OCI-LY7 (cell line): ENCODE results near the gene ZNF280A.

Experiments used
- EZH2phosphoT487 ChIP-seq: fragments of 200-600 bp; sonication (generic); IDR thresholded peaks from 2 replicates; pipeline ENCODE4 v1.6.1; 2018; ENCODE audit warnings: low read depth, borderline replicate concordance, mild to moderate bottlenecking, mixed run types, antibody characterized with exemption, low read length, moderate library complexity, mixed read lengths
- TF ChIP-seq, protein P1 (sequence below): fragments of 200-600 bp; sonication (generic); conservative IDR thresholded peaks from 2 replicates; pipeline ENCODE4 v1.5.1; 2014; ENCODE audit warnings: mild to moderate bottlenecking, antibody characterized with exemption, low read length, moderate library complexity, mixed read lengths

DNA sequence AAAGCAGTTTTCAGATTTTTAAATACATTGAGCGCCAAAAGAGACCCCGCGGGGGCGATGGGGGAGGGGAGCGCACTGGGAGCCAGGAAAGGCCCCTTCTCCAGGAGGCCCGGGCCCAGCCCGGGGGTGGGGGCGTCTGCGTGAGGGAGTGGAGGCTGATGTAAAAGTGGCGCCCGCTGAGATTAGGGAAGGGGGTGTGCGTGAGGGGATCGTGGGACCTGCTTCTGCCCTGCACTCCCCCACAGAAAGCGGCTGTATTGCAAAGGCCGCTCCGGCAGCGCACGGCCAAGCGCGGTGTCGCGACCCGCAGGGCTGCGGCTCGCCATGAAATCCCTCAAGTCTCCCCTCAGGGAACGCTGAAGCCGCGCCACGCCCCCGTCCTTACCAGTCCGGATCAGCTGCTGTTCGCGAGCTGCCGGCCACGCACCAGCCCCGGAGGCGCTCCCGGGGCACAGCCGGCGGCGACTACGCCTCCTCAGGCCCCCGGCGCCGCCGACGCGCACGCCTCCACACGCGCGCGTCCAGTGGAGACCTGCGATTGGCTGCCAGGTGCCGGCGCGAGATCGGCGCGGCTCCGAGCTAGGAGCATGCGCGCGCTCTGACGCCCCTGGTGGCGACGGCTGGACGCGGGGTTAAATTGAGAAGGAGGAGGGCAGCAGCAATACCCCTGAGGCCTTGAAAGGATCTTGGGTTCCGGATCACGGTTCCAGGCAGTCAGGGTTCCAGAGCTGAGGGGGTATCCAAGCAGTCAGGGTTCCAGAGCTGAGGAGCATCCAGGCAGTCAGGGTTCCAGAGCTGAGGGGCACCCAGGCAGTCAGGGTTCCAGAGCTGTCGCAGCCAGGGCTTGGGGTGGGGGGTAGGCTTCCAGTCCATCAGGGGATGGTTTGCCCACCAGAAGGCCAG lies 11.5 kb downstream of the ZNF280A start, which contains the start of gene ZNF280B:
- TF ChIP-seq, protein P1, sequence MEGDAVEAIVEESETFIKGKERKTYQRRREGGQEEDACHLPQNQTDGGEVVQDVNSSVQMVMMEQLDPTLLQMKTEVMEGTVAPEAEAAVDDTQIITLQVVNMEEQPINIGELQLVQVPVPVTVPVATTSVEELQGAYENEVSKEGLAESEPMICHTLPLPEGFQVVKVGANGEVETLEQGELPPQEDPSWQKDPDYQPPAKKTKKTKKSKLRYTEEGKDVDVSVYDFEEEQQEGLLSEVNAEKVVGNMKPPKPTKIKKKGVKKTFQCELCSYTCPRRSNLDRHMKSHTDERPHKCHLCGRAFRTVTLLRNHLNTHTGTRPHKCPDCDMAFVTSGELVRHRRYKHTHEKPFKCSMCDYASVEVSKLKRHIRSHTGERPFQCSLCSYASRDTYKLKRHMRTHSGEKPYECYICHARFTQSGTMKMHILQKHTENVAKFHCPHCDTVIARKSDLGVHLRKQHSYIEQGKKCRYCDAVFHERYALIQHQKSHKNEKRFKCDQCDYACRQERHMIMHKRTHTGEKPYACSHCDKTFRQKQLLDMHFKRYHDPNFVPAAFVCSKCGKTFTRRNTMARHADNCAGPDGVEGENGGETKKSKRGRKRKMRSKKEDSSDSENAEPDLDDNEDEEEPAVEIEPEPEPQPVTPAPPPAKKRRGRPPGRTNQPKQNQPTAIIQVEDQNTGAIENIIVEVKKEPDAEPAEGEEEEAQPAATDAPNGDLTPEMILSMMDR: peak; percentile 82
- no peak for TF ChIP-seq EZH2phosphoT487
